Thyroid gland (tissue), 4 donors: ENCODE measurements around the gene TOPAZ1.

ENCODE experiments used
- CTCF ChIP-seq, 6 experiments: fragments of 200-600 bp in 3 of 6; fragments of 450-650 bp in 3 of 6; sonication (generic) in 3 of 6; IDR thresholded peaks; one replicate each; pipeline ENCODE4 v1.5.1; 2016 to 2019; ENCODE audit warnings: antibody characterized with exemption in 6 of 6, mild to moderate bottlenecking in 2 of 6, inconsistent platforms in 1 of 6, moderate library complexity in 1 of 6
- POLR2A ChIP-seq, 2 donors: fragments of 450-650 bp; IDR thresholded peaks; one replicate each; pipeline ENCODE4 v1.6.1; 2017; ENCODE audit warnings: antibody characterized with exemption in 2 of 2, mild to moderate bottlenecking in 2 of 2, moderate library complexity in 1 of 2

GRCh38 chr3:44259404-44259803, 17.7 kb downstream of the TOPAZ1 start:
- TF ChIP-seq POLR2A (IDR thresholded peaks at IDR 0.05) = no peak
- TF ChIP-seq CTCF (IDR thresholded peaks at IDR 0.05) = no peak
